ENCODE measurements around the gene RNPEPL1.

- TF ChIP-seq EZH2 (IDR thresholded peaks at IDR 0.05; ENCODE audit: low read depth) (no peak), CTCF (conservative IDR thresholded peaks at IDR 0.05) (no peak)
These were observed 9.8 kb downstream of the RNPEPL1 start for GRCh38 chr2:240578110-240578450.
